GM19455 (cell line): ENCODE data around the gene NDNF.

Source experiments
- ATAC-seq: cut with Tn5 transposase; IDR thresholded peaks from one replicate; pipeline ENCODE4 v1.9.1; 2021; ENCODE audit not compliant: unreplicated experiment

The NDNF gene

DNA sequence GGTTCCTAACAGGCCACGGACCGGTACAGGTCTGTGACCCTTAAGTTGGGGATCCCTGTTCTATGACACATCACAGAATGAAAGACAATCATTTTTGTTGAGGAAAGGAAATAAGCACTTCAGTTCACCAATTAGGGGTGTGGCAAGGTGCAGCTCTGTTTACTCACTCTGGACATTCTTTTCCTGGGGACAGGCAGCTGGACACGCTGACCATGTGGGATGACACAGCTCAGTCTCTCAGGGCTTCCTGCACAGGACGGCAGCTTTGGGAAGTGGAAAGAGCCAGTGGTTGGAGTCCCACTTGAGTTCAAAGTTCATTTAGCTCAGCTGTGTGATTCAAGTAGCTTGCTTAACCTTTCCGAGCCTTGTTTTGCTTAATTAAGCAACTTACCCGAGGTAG, 55.7 kb downstream of the NDNF start:
- no peak for ATAC-seq

DNA sequence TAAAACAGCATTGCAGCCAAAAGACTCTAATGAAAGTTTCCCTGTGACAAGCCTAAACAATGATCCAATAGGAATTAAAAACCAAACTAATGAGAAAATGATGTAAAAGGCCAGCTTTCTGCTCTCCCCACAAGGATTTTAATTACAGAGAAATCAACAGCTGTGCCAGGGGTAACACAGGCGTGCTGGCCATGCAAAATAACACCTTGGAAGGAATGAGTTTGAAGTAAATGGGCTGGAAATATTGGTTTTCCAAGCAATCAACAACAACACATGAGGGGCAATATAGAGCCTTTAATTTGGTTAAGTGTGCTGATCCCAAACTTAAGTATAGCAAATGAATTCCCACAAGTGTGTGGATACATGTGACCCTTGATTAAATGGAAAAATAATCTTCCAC, 56.9 kb downstream of the NDNF start:
- no peak for ATAC-seq

DNA sequence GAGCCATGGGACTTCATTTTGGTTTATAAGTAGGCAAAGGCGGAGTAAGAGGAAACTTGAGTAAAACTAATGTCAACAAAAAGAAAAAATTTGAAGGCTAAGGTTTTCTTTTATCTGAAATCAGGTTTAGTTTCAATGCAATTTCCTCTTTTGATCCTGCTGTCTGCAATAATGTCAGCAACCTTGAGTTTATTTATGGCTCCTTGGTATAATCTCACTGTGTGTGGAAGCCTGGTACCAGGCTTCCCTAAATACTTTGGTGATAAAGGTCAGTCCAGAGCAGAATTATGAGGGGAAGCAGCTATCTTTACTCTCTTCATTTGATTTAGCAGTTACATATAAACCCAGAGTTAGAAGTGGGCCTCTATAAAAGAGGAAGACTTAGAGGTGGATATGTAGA, 57.8 kb downstream of the NDNF start:
- no peak for ATAC-seq

DNA sequence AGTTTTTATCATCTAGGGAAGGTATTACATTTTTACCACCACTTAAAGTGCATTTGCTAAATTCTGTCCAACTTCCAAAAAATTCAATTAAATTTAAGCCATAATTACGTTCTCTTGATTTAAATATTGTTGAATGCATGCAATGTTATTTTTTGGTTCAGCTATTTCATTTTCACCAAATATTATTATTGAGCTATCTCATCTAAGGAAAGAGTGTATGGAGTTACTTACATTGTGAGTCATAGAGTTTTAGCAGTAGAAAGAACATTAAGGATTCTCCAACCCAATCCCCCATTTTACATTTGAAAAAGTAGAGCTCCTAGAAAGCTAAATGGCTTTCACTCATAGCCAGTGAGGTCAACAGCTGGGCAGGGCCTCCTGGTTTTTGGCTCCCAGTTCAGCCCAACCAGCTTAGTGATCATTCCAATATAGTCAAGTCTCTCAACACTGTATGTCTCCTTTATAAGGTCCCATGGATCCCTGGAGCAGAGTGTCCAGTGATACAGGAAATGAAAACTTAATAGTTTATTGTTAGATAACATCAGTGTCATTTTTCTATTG, 60.5 kb downstream of the NDNF start:
- ATAC-seq: no peak

DNA sequence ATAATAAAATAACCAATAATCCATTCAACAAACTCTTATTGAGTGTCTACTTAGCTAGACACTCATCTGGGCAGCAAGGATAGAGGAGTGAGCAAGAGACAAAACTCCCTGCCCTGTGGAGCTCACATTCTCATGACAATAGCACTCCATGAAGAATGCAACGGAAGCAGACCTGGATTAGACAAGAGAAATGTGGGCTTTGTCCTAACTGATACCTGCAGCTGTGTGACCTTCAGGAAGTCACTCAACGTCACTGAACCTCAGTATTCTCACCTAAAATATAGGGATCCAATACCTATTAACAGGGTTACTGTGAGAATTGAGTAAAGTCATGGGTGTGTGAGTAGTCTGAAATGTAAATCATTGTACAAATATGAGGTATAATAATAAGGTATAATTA, 61.2 kb downstream of the NDNF start:
- no peak for ATAC-seq

DNA sequence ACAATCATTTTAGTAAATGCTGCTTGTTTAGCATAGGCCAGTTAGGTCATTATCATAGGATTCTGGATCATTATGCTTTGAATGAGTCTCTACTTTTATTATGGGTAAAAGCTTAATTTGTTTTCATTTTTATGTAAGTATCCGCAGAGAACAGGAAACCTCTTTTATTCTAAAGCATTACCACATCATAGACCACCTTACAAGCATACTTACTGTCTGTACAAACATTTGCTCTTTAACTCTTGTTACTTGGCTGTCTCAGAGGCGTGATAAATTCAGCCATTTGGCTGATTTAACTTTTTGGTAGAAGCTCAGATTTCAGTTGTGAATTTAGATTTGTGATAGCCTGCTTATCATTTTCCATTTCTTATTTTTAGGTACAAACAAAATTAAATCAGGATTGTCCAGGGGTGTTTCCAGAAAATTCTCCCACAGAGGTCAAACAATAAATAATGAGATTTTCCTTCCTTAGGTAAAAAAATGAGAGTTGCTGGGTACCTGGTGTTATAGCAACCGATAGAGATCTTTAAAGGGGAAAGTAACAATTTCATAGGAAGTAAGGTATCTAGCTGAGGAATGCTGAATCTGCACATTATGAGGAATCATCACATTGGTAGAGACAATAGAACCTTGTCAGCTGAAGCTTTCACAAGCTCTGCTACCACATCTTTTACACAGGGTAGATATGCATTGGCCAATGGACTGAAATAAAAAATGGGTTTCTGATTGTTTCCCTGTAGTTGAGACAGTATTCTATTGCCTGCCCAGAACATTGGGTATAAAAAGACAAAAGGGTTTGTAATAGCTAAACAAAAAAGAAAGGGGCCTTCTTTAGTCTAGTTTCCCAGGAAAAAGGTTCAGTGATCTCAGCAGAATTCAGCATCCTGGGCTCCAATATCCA, 62.5 kb downstream of the NDNF start:
- no peak for ATAC-seq

DNA sequence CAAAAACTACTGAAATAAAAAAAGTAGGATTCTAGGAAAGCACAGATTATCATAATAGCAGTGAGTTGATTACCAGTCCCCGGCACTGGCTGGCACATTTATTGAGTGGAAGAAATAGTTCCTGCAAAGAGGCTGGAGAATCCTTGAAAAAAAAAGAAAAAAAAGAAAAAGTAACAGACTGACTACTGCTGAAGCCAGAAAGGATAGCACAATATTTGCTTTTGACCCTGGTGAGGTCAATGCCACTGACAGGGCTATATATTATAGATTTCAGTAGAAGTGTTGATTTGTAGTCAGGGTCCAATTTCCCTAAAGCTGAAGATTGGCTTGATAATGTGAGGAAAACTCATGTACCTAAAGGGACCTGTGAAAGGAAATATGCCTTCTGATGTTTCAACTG, 64.7 kb downstream of the NDNF start:
- no peak for ATAC-seq

DNA sequence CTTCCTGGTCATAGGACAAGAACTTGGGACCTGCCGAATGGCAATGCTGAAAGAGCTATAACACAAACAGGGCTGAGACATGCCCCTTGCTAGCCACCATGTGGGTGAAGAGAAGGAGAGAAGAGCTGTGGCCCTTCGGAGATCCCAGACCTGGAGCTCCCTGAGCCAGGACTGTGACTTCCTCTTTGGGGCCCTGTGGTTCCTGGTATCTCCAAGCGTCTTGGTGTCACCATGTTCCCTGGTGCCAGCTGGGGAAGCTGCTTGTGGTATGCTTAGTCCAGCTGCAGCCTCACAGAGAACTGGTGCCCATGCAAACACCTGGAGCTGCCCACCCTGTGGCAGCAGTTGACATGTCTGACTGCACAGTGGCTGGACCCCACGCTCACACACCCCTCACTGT, 68.5 kb downstream of the NDNF start:
- no peak for ATAC-seq

DNA sequence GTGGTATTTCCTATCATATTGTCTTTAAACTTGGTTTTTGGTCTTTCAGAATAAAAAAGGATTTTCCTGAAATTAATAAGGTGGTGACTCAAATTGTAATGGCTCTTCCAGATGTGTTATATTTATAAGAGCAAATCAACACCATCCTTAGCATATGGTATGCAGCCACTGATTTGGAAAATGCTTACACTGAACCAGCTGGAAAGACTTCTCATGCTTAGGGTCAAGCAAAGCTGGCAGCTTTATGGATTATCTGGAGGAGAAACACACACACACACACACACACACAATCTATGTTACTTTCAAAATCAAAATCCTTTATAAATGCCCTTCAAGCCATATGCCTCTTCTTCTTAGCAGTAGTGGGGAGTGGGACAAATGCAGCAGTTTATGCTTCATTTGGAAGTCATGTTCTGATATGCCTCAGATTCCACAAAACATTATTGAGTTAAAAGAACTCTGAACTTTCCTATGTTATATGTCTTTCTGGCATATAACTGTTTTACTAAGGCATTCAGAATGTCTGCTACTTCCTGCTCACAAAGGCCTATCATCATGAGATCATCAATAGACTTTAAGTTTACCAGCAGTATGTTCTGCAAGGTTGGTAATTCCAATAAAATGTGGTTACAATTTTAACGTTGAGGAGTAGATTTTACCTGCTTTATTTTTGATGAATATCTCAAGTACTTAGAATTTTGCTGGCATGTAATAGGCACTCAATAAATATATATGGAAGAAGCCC, 76.9 kb downstream of the NDNF start:
- ATAC-seq: no peak

DNA sequence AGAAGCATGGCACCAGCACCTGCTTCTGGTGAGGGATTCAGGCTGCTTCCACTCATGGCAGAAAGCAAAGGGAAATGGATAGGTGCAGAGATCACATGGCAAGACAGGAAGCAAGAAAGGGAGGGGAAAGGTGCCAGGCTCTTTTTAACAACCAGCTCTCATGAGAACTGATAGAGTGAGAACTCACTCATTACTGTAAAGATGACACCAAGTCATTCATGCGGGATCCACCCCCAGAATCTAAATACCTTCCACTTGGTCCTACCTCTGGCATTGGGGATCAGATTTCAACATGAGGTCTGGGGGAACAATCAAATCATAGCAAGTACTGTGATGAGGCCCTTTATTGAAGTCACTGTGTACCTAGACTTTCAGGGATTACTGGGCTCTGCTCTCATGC, 77.8 kb downstream of the NDNF start:
- ATAC-seq: no peak

DNA sequence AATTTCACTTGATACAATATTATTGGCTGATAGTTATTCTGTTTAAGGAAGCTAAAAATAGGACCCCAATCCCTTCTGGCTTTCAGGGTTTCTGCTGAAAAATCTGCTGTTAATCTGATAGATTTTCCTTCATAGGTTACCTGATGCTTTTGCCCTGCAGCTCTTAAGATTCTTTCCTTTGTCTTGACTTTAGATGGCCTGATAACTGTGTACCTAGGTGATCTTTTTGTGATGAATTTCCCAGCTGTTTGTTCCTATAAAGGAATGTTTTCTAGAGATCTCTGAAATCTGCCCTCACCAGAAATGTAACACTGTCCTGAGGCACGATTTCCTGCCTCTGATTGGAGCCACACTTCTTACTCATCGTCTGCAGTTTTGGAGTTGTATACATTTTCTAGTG, 80.5 kb downstream of the NDNF start:
- ATAC-seq: no peak

DNA sequence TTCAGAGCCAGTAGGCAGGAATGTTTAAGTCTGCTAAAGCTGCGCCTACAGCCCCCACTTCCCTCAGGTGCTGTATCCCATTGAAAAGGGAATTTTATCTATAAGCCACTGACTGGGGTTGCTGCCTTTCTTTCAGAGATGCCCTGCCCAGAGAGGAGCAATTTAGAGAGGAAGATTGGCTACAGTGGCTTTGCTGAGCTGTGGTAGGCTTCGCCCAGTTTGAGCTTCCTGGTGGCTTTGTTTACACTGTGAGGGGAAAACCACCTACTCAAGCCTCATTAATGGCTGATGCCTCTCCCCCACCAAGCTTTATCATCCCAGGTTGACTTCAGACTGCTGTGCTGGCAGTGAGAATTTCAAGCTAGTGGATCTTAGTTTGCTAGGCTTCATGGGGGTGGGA, 82.1 kb downstream of the NDNF start:
- ATAC-seq: no peak
